Activated T-helper 2 cell treated with anti-CD3 and anti-CD28 coated beads, Interferon-gamma antibody, Interleukin-2, Interleukin-4, amounts not matched to agents 10 μg/mL and 5 μg/mL and 100 μg/mL, durations not matched to agents 14 hours and 24 hours and 36 hours (primary cell): Measurements from ENCODE around the gene PCCA. TPM values are rescaled to one million over a fixed set of nuclear protein-coding genes. Genes with fewer than 3 reads are reported as not detected.

Source experiments
- DNase-seq: peaks from one replicate; pipeline ENCODE4 v3.0.0; 2021; ENCODE audit warnings: low spot score
- H3K27ac Mint-ChIP-seq: one replicate; pipeline ENCODE4 v1.8.0; 2021; ENCODE audit warnings: mixed read lengths
- H3K27me3 Mint-ChIP-seq: one replicate; pipeline ENCODE4 v1.8.0; 2021; ENCODE audit warnings: low read depth, mixed read lengths
- H3K36me3 Mint-ChIP-seq: one replicate; pipeline ENCODE4 v1.8.0; 2021; ENCODE audit warnings: low read depth, mixed read lengths
- H3K4me1 Mint-ChIP-seq: one replicate; pipeline ENCODE4 v1.8.0; 2021; ENCODE audit warnings: low read depth, mixed read lengths
- H3K4me3 Mint-ChIP-seq: one replicate; pipeline ENCODE4 v1.8.0; 2021; ENCODE audit warnings: low read depth, mild to moderate bottlenecking, moderate library complexity, mixed read lengths
- H3K9me3 Mint-ChIP-seq: one replicate; pipeline ENCODE4 v1.8.0; 2021; ENCODE audit warnings: mixed read lengths
- intact Hi-C: fragments of 100-400 bp; cut with micrococcal nuclease; formaldehyde crosslinking; loops from one replicate; pipeline ENCODE4 v1.15.1; 2023
- total RNA-seq: library from RNA; stranded (reverse); gene quantifications from 2 replicates; pipeline ENCODE4 v1.2.3, GENCODE V29; 2022

Gene PCCA
- total RNA-seq, 1 donor from 2014 or later = 6.7 TPM

DNA sequence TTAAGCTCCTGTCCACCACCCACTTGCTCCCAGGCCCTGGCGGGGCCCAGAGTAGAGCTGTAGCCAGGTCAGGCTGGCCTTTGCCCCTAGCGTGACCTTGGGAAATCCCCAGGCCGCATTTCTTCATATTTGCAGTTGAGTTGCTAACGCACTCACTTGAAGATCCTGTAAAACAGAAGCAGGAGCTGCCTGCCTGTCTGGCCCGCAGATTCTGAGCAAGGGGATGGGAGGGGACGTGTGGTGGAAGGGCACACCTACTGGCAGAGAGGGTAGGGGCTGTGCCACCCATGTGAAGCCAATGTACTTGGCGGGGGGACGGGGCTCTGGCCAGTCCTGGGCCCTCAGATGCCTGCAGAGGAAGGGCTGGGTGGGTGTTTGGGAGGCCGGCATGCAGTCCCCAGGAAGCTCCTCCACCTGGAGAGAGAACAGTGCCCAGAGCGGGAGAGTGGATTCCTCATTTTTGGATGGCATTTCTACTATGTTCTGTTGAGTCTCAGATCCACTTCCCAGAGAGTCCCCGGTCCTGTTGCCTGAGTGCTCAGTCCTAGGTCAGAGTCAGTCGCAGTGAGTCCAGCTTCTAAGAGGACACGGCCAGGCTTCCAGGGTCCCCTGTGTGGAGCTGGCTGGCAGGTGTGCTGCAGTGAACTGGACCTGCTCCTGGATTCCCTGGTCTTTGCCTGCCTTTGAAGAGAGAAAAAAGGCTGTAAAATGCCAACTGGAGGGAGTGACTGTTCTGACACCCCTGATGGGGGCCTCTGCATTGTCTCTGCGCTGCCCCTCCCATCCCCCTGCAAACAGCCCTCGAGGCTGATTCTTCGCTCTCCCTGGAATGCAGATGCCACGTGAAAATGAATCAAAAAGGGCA is 436.8 kb downstream of the PCCA start:
- H3K4me3 Mint-ChIP-seq = no peak overlapping the region
- no peak overlapping the region for H3K27ac Mint-ChIP-seq
- H3K27me3 Mint-ChIP-seq = peaks cover 2% of the 10 kb centered on the region
- DNase-seq = no peak
- peaks cover 4% of the 10 kb centered on the region for H3K4me1 Mint-ChIP-seq
- intact Hi-C loops = no loop called here
- no peaks in the 10 kb centered on the region for H3K36me3 Mint-ChIP-seq
- H3K9me3 Mint-ChIP-seq = no peaks in the 10 kb centered on the region

DNA sequence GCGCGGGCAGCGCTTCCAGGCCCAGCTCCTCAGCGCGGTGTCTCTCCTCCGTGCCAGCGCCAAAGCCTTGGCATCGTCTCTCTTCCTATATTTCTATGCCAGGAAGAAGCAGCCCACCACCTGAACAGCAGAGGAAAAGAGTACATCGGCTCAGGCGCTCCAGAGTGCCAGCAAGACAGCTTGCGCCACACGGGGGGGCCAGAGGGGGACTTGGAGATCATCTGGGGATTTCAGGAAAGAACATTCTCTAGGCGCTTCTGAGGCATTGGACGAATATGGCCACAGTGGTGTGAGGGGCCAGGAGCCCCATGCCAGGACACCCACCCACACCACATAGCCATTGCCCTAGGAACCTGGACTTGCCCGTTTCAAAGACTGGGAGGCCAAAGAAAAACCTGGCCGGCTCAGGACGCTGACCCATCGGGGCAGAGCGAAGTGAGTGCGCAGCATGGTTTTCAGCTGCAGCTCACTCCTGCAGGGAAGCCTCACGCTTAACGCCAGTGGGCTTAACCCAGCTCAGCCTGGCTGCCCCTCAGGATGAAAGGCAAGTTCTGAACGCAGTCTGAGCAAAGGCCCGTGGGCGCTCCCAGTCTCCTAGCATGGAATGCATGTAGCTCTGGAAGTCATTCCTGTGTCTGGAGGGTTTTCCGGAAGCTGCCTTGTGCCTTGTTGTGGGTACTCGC is 437.6 kb downstream of the PCCA start:
- intact Hi-C loops = no loop called here
- Mint-ChIP-seq H3K36me3 (no peaks in the 10 kb centered on the region), H3K4me3 (no peak overlapping the region), H3K4me1 (peaks cover 2% of the 10 kb centered on the region), H3K27me3 (peaks cover under 1% of the 10 kb centered on the region), H3K27ac (no peak overlapping the region), H3K9me3 (no peaks in the 10 kb centered on the region)
- no peak for DNase-seq

DNA sequence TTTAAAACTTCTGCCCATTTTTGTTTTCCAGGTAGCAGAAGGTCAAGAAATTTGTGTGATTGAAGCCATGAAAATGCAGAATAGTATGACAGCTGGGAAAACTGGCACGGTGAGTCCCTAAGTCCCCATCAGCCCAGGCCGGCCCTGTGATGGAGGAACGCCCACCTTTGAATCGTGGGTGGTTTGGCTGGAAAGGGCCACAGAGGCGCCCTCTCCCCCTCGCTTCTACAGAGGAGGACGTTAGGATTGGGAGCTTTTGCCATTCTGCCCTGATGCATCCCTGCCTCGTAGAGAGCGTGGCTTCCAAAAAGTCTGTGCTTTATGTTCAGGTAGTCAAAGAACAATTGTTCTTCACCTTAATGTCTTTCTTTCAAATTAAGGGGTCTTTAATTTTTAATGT is 438.8 kb downstream of the PCCA start:
- H3K27me3 Mint-ChIP-seq = no peaks in the 10 kb centered on the region

DNA sequence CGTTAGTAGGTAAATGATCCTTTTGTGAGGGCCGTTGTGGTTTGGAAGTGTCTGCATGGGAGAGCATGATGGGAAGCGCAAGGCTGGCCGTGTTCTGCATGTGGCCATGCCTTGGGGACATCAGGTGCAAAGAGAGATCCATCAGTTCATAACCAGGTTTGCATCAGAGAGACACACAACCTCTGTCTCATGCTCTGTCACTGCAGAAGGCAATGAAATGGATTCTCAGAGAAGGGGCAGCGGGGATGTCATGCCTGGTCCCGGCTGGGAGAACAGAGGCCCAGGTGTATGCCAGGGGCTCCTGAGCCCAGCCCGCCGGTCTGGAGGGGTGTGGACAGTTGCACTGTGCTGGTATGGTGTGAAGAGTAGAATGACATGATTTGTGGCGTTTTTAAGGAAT is 439.5 kb downstream of the PCCA start:
- no peaks in the 10 kb centered on the region for H3K36me3 Mint-ChIP-seq
- H3K4me3 Mint-ChIP-seq = no peak overlapping the region
- intact Hi-C loops = no loop called here
- H3K27me3 Mint-ChIP-seq = no peaks in the 10 kb centered on the region
- no peak for DNase-seq
- no peaks in the 10 kb centered on the region for H3K4me1 Mint-ChIP-seq
- no peak overlapping the region for H3K27ac Mint-ChIP-seq
- no peaks in the 10 kb centered on the region for H3K9me3 Mint-ChIP-seq

More for the DNA sequence above, 438.8 kb downstream of the PCCA start:
- Mint-ChIP-seq H3K27ac (no peak overlapping the region), H3K4me3 (no peak overlapping the region), H3K9me3 (no peaks in the 10 kb centered on the region), H3K36me3 (no peaks in the 10 kb centered on the region), H3K4me1 (no peaks in the 10 kb centered on the region)
- intact Hi-C loops = no loop called here
- no peak for DNase-seq

DNA sequence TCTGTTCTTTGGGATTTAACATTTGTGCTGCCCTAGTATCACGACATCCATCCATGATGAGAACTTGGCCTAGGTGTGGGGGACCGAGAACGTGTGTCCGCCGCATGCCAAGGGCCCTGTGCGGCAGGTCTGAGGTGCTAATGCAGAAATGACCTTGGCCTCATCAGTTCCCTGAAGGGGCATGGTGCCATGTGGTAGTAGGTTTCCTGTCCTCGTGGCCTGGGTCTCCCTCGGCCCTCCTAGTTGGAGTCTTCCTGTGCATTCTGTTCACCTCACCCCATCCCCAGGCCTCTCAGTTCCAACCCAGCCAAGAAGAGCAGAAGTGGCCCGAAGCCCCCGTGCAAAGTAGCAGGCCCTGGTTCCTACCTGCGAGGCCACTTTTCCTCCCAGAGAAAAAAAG is 439.9 kb downstream of the PCCA start:
- H3K27me3 Mint-ChIP-seq = no peaks in the 10 kb centered on the region
- no peaks in the 10 kb centered on the region for H3K36me3 Mint-ChIP-seq
- no peak overlapping the region for H3K27ac Mint-ChIP-seq
- intact Hi-C loops = no loop called here
- H3K4me1 Mint-ChIP-seq = no peaks in the 10 kb centered on the region
- no peak overlapping the region for H3K4me3 Mint-ChIP-seq
- no peaks in the 10 kb centered on the region for H3K9me3 Mint-ChIP-seq
- DNase-seq = no peak

- no peak overlapping the region for H3K4me3 Mint-ChIP-seq
- intact Hi-C loops = no loop called here
- H3K27me3 Mint-ChIP-seq = no peaks in the 10 kb centered on the region
- no peaks in the 10 kb centered on the region for H3K36me3 Mint-ChIP-seq
- no peak for DNase-seq
- no peak overlapping the region for H3K27ac Mint-ChIP-seq
- H3K9me3 Mint-ChIP-seq = no peaks in the 10 kb centered on the region
- no peaks in the 10 kb centered on the region for H3K4me1 Mint-ChIP-seq
Measured at GRCh38 chr13:100529666-100530377, 440.9 kb downstream of the PCCA start.

DNA sequence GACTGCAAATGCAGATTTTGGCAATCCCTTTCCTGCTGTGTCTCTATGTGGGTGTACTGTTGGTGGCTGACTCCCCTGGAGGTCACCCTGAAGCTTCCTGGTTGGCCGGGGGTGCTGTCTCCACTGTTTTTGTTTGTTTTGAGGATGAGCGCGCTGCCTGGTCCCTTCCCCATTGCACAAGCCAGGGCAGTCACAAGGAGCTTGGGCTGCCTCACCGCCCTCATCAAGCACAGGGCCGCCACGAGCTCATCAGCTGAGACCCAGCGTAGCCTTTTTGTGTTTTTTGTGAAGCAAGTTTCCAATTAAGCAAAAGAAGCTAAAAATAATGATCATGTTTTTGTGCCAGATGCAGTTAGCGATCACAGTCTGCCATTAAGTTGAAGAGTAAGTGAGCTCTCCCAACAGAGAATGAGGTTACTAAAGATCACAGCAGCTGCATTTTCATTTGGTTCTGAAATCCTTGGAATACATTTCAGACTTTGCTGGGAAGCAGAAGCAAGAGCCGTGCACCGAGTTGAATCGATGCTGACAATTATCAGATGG is 441.8 kb downstream of the PCCA start:
- DNase-seq = no peak
- intact Hi-C loops = no loop called here
- Mint-ChIP-seq H3K4me3 (no peak overlapping the region), H3K4me1 (no peaks in the 10 kb centered on the region), H3K9me3 (no peaks in the 10 kb centered on the region), H3K27ac (no peak overlapping the region), H3K27me3 (no peaks in the 10 kb centered on the region), H3K36me3 (no peaks in the 10 kb centered on the region)

- DNase-seq = no peak
- intact Hi-C loops = no loop called here
- Mint-ChIP-seq H3K9me3 (no peaks in the 10 kb centered on the region), H3K27ac (no peak overlapping the region), H3K4me3 (no peak overlapping the region), H3K36me3 (no peaks in the 10 kb centered on the region), H3K27me3 (no peaks in the 10 kb centered on the region), H3K4me1 (no peaks in the 10 kb centered on the region)
Measured at GRCh38 chr13:100532090-100532766, 443.3 kb downstream of the PCCA start.

DNA sequence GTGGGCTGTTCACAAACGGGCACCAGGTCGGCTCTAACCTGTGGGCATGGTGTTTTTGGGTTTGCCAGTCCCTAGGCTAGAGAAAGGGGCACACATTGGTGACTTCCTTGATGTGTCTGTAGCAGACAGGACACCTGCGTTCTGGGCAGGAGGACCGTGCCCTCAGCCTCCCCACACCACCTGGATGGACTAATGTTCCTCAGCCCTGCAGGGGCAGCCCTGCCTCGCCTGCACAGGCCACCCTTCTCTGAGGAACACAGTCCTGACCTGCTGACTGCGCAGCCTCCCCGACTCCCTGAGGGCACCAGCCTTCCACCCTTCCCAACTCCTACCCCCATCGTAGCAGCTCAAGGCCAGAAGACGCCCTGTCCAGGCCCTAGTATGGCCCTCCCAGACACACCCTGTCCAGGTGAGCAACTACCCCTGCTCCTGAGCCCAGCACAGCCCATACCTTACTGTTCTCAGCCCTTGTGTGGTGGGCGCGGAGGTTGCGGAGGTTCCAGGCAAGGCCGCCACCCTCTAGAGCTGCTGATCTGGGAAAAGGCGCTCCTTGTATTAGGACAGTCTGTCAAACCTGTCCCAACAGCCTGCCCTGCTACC is 444.0 kb downstream of the PCCA start:
- Mint-ChIP-seq H3K4me1 (peaks cover 4% of the 10 kb centered on the region), H3K4me3 (no peak overlapping the region), H3K27me3 (no peaks in the 10 kb centered on the region), H3K36me3 (no peaks in the 10 kb centered on the region), H3K27ac (no peak overlapping the region), H3K9me3 (no peaks in the 10 kb centered on the region)
- DNase-seq = no peak
- intact Hi-C loops = no loop called here

DNA sequence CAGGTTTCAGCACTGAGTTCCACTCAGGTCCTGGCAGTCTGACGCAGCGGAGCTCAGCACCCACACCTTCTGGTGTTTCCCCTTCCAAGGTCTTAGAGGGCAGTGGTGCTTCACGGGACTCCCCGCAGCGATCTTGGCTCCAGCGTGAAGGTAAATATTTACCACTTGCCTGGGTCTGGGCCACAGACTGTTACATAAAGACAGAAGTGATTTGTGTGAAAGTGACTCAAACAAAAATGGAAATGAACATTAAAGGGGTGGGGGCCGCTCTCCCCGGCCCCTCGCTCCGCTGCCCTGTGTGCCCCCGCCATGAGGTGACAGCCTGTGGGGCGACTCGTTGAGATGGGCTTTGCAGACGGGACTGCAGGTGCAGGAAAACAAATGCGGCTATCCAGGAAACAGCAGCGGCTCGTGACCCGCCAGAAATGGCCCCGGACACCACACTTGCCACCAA is 444.7 kb downstream of the PCCA start:
- H3K27me3 Mint-ChIP-seq = no peaks in the 10 kb centered on the region

DNA sequence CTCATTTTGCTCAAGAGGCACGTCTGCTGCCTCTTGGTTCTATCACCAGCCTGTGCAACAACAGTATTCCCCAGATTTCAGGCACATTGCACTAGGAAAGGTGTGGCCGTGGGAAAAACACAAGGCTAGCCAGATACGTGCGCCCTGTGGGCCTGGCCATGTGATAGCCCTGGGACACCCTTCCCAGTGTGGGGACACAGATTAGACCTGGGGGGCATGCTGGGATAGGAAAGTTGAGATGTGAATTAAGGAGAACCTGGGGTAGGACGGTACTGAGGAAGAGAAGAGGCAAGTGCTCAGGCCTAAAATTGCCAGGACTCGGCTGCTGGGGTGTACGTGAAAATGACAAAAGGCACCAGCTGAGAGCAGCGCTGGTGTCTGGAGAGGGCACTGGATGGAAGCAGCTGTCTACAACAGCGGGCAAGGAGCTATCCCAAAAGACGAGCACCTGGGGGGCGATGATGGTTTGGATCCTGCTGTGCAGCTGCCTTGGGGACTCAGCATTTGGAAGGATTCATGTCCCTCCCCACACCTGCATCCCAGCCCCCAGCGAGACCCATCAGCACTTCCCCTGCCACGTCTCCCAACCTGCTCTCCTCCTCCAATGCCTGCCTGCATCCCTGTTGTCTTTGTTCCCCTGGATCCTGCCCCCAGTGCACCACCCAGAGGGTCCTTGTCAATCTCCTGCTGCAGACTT is 445.4 kb downstream of the PCCA start:
- H3K27me3 Mint-ChIP-seq = no peaks in the 10 kb centered on the region
- H3K36me3 Mint-ChIP-seq = no peaks in the 10 kb centered on the region
- DNase-seq = no peak
- H3K4me1 Mint-ChIP-seq = peaks cover 8% of the 10 kb centered on the region
- no peak overlapping the region for H3K4me3 Mint-ChIP-seq
- H3K9me3 Mint-ChIP-seq = no peaks in the 10 kb centered on the region
- no peak overlapping the region for H3K27ac Mint-ChIP-seq
- intact Hi-C loops = no loop called here

More for the DNA sequence above, 444.7 kb downstream of the PCCA start:
- Mint-ChIP-seq H3K4me1 (peaks cover 8% of the 10 kb centered on the region), H3K4me3 (no peak overlapping the region), H3K36me3 (no peaks in the 10 kb centered on the region), H3K27ac (no peak overlapping the region), H3K9me3 (no peaks in the 10 kb centered on the region)
- no peak for DNase-seq
- intact Hi-C loops = no loop called here
